Gastroesophageal sphincter (tissue), 3 donors: ENCODE data around the gene GLI1.

Source experiments
- POLR2AphosphoS5 ChIP-seq: sonication (generic); formaldehyde crosslinking; IDR thresholded peaks from one replicate; pipeline ENCODE4 v1.6.1; 2017; ENCODE audit warnings: antibody characterized with exemption
- TF ChIP-seq, protein P1 (sequence below), 4 experiments: fragments of 200-600 bp in 2 of 4; fragments of 450-650 bp in 2 of 4; sonication (generic) in 1 of 4; IDR thresholded peaks; one replicate each; pipeline ENCODE4 v1.5.1; 2017 to 2019; ENCODE audit warnings: antibody characterized with exemption in 4 of 4, mild to moderate bottlenecking in 2 of 4, moderate library complexity in 2 of 4

DNA sequence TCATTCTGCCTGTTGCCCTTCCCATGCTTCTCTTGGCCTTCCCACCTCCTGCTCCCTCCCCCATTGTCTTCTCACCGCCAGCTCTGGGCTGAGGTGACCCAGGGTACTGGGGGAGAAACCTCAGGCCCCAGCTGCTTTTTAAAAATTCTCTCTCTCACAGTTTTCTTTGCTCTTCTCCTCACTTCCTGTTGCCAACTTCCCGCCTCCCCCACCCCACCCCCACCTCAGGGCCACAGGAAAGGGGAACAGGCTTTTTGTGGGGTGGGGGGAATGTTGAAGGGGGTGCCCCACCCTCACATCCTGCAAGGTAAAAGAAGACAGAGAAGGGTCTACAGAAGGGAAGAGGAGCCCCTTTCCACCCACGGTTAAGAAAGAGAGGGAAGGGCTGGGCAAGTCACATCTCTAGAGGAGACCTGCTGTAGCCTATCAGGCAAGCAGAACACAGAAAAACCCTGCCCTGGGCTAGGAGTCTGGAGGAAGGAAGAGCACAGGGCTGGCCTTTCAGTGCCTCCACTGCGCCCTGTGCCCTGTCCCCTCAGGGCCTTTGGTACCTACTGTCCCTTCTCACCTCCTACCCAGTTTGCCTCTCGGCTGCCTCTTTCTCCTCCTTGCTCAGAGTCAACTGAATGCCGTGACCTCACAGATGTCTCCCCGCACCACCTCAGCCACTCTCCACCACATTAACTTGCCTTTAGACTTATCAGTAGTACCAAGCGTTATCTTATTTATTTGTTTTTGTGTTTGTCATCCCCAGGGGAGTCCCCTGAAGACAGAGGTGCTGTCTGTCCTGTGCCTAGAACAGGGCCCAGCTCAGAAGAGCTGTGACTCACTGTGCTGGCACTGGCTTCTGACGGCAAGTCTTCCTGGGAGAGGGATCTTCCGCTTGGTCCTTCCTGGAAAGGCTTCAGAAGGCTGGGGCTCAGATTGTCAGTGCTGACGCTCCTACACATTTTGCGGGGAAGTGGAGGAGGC lies 18.4 kb downstream of the GLI1 start:
- TF ChIP-seq, protein P1, sequence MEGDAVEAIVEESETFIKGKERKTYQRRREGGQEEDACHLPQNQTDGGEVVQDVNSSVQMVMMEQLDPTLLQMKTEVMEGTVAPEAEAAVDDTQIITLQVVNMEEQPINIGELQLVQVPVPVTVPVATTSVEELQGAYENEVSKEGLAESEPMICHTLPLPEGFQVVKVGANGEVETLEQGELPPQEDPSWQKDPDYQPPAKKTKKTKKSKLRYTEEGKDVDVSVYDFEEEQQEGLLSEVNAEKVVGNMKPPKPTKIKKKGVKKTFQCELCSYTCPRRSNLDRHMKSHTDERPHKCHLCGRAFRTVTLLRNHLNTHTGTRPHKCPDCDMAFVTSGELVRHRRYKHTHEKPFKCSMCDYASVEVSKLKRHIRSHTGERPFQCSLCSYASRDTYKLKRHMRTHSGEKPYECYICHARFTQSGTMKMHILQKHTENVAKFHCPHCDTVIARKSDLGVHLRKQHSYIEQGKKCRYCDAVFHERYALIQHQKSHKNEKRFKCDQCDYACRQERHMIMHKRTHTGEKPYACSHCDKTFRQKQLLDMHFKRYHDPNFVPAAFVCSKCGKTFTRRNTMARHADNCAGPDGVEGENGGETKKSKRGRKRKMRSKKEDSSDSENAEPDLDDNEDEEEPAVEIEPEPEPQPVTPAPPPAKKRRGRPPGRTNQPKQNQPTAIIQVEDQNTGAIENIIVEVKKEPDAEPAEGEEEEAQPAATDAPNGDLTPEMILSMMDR (IDR thresholded peaks at IDR 0.05) = no peak
- TF ChIP-seq POLR2AphosphoS5 = no peak
